ENCODE measurements around the gene CPOX. TPM values are rescaled to one million over a fixed set of nuclear protein-coding genes. Genes with fewer than 3 reads are reported as not detected.
"Not testable (repeated sequence)": the region's sequence is repeated elsewhere in the genome, so short reads cannot be mapped to it uniquely, and the experiment has no call there.

CPOX gene
- total RNA-seq, 1 donor from 2014 or later: 12.1 TPM

DNA sequence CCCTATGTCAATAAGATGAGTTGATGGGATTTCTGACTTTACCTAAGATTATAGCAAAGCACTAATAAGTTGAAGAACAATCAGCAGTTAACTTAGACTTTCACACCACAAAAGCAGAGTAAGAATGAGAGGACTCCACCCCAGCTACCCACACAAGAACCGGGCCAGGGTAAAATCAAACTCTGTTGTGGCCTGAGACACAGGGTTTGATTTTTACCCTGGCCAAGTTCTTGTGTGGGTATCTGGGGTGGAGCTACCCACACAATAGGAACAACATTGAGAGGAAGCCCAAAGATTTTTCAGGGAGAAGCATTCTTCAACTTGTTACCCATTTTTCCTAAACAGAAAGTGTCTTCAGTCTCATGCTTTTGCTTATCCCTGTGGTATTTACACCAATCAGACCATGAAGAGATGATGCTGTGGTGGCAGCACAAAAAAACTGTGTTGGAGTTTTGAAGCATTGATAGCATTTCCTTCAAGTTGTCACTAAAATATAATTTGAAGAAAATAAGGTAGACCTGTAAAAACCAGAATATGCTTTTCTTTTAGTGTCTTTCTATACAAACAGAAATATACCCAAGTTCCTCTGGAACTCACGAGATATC, 25.6 kb downstream of the CPOX start:
- DNase-seq (no peak), ATAC-seq (no peak)
- intact Hi-C loops (cut with micrococcal nuclease): no loop called here

DNA sequence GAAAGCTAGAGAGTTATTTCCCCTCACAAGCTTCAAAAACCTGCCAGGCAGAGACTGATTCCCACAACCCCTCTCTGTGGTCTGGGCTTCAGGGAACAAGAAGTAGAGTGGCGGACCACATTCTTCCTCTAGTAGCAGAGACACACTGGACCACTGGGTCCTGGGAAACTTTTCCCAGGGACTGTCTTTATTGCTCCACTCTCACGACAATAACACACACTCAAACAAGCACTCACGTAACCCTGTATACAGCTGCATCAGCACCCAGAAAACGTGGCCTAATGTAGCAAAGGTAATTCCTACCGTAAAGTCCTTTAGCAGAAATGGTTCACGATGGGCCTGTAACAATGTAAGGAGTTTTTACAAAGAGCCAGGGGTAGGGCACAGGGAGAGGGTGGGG, 27.6 kb downstream of the CPOX start:
- no peak for ATAC-seq
- intact Hi-C loops (cut with micrococcal nuclease): no loop called here
- DNase-seq: no peak

DNA sequence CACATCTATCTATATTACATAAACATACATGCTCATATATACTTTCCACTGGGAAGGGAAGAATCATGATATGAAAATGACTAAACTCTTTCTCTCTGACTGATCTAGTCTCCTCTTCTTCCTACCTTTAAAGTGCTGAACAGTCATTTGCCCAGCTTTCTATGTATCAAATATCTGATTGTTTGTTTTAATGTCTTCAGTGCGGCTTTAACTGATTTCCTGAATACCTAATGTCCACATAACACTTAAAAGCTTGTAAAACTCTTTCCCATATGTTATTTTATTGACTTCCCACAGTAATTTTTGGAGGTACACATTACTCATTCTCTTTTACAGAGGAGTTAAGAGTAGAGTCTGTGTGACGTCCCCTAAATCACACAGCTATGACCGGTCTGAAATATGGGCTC, 28.2 kb downstream of the CPOX start:
- no peak for DNase-seq
- ATAC-seq: no peak
- intact Hi-C loops (cut with micrococcal nuclease): no loop called here

DNA sequence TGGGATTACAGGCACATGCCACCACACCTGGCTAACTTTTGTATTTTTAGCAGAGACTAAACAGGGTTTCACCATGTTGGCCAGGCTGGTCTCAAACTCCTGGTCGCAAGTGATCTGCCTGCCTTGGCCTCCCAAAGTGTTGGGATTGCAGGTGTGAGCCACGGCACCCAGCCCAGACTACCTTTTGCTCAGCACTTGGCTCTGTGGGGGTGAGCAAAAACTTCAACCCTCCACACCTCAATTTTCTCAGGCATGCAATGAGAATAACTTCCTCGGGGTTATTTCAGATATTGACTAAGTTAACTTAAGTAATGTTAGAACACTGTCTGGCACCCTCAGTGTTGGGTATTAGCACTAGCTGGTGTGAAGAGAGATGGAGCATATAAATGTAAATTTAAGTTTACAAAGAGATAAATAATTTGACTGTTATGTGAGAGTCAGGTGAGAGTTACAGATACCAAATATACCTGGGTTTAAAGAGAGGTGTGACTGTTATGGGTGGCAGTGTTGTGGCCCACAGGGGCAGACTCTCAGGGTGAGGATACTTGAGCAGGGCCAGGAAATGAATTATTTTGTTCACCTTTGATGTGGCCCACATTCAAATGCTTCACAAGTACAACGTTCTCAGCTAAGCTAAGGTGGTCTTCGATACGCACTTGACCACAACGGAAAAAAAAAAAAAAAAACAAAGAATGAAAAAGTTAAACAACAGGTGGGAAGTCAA, 29.0 kb downstream of the CPOX start:
- ATAC-seq (no peak), DNase-seq (no peak)
- intact Hi-C loops (cut with micrococcal nuclease): no loop called here

DNA sequence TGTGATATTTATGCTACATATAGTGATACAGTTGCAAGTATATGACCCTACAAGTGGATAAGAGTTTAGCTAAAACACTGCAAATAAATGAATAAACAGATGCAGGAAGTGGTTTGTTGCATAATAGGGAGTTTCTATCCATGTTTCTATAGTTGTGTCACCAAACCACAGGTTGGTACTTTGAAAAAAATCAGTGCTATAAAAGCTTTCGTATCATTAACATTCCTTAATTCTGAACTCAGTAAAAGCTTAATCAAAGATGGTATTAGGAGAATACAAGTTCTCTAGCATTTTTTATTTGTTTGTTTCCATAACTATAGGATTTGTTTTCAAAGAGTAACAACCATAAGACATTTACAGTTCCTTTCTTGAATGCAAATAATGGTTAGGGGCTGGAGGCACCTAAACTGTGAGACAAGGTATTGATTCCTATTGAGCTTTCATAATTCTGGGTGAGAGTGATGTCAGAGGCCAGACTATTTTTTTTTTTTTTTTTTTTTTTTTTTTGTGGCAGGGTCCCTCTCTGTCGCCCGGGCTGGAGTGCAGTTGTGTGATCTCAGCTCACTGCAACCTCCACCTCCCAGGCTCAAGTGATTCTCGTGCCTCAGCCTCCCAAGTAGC, 29.6 kb downstream of the CPOX start:
- intact Hi-C loops (cut with micrococcal nuclease): no loop called here
- no peak for ATAC-seq
- no peak for DNase-seq

DNA sequence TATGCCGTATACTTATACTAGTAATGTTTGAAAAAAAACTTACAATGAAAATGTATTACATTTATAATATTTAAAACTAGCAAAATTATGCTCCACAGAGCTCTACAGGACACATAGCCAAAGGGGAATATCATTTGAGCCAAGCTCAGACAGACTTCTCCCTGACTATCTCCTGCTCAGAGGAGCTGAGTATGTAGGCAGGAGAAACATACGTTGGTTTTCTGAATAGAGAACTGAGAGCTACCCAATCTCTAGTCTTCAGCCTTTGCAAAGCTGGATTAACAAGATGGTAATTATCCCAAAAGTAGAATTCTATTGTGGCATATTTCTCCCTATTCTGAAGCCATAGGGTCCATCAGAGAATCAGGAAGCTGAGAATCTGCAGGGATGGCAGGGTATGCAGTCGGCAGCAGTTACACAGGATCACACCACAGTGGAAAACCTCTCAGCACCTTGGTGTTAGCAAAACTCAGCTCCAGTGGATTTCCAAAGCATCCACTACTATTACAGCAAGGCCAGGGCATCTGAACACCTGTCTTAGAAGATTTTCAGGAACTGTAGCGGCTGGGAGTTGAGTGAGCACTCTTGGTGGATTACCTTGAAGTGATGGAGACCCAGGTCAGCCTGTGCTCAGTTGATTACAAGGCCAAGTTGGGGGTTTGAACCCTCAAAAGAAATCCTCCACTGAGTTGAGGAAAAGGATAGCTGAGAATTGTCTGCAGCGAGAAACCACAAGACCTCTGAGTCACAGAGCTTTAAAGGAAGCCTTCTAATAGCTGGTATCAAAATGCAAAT, 31.5 kb downstream of the CPOX start:
- intact Hi-C loops (cut with micrococcal nuclease): no loop called here
- DNase-seq: no peak
- no peak for ATAC-seq

DNA sequence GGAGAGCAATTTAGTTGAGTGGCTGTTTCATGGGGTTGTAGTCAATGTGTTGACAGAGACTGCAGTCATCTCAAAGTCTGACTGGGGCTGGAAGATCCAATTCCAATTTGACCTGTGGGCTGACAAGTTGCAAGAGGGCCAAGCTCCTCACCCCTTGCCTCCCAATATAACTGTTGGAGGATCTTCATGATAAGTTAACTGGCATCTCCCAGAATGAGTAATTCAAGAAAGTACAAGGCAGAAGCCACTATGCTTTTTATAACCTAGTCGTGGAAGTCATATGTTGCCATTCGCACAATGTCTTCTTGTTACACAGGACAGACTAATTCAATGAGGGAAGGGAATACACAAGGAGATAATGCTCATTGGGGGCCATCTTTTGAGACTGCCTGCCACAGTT, 32.5 kb downstream of the CPOX start:
- DNase-seq: no peak
- intact Hi-C loops (cut with micrococcal nuclease): no loop called here
- ATAC-seq: no peak

DNA sequence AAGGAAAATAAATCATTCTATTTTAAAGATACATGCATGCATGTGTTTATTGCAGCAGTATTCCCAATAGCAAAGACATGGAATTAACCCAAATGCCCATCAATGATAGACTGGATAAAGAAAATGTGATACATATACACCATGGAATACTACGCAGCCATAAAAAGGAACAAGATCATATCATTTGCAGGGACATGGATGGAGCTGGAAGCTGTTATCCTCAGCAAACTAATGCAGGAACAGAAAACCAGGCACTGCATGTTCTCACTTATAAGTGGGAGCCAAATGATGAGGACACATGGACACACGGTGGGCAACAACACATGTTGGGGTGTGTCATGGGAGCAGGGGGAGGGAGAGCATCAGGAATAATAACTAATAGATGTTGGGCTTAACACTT, 33.6 kb downstream of the CPOX start:
- intact Hi-C loops (cut with micrococcal nuclease); DNase-seq; ATAC-seq: not testable (repeated sequence)

DNA sequence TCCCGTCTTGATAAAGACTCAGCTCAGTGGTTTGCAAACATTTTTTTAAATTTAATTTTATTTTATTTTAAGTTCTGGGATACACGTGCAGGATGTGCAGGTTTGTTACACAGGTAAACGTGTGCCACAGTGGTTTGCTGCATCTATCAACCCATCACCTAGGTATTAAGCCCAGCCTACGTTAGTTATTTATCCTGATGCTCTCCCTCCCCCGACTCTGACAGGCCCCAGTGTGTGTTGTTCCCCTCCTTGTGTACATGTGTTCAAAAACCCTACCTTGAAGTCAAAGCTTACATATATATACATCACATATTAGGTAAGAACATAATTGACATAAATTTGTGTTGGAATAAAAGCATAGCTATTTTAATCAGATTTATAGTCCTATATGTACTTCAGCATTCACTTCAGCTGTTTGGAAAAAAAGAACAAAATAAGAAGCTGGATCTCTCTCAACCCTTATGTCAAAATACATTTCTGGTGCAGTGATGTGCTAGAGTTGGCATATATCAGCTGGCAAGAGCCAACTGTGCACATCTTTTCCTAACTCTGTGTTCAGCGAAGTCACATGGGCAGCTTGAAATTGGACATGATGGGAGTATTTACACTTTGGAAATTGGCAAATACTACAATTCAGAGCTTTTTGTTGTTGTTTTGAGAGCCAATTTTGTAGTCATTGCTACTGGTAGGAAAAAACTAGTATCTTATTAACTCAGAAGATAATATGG, 35.1 kb downstream of the CPOX start:
- intact Hi-C loops (cut with micrococcal nuclease): no loop called here
- DNase-seq (no peak), ATAC-seq (no peak)

DNA sequence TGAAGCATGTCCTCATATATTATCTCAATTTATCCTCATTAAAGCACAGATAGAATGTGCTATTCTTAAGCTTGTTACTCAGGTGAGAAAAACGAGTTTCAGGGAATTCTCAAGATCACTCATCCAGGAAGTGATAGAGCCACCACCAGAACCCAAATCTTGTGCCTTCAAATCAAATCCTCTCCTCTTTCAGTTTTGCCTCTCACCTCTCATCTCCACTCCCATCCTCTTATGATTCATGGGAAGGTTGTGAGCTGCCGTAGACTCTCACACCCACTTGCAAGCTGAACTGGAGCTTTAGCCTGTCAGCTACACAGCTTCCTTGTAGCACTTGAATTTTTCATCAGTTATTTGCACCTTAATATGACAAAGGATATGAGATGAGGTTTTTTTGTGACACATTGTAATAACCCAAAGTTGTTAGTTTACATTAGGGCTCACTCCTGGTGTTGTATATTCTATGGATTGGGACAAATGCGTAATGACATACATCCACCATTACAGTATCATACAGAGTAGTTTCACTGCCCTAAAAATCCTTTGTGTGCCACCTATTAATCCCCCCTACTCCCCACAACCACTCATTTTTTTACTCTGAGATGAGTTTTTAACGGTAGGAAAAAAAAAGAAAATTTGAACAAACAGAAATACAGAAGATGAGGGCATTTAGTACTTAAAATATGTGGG, 35.9 kb downstream of the CPOX start:
- no peak for ATAC-seq
- intact Hi-C loops (cut with micrococcal nuclease): no loop called here
- DNase-seq: no peak

DNA sequence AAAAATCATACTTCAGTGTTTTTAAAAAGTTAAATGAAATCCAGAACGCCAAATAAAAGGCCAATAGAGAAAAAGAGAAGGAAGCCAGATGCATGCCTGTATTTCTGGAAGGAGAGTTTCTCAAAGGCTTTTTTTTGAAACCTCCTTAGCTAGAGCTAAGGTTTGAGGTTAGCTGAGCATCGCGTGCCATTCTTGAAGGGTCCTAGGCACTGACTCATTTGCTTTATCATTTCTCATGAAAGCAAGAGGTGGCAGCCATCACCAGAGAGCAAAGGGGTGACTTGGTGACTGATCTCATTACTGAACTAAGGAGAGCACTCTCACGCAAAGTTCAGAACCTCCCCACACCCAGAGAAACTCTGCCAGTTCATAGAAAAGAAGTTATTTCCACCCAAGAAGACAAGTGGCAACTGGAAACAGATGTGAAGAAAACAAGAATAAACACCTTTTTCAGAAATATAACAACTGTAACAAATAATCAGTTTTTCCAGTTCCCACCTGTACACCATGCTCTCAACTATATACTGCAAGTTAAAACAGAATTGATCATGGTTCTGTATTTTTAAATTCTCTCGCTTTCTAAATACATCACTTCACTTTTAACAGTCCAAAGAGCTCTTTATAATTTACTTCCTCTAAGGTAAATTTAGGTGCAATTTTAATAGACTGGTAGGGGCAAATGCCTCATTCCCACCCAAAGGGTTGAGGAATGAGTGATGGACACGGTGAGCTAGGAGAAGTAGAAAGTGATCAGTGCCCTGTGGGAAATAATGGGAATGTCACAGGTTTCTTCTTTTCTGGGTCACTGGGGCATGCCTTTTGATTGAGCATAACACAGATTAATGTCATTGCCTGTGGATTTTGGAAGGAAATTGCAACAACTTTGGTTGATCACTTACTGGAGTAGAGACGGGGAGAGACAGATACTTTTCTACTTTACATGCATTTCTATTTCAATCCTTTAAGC, 37.0 kb downstream of the CPOX start:
- ATAC-seq: no peak
- intact Hi-C loops (cut with micrococcal nuclease): no loop called here
- no peak for DNase-seq

DNA sequence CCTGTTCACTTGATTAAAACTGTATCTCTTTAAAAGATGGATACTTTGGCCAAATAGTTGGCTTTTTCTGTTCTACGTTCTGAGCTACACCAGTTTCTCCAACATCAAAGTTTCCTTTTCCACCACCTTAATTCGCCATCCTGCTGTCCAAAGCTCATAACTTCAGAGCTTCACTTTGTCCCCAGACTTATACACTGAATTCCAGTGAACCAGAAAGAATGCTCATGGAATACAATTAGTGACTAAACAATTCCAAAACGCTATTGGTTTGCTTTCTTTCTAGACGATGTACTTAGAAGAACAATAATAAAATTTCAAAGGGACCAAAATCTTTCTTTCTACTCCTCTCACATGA, 38.4 kb downstream of the CPOX start:
- DNase-seq: no peak
- no peak for ATAC-seq
- intact Hi-C loops (cut with micrococcal nuclease): no loop called here

DNA sequence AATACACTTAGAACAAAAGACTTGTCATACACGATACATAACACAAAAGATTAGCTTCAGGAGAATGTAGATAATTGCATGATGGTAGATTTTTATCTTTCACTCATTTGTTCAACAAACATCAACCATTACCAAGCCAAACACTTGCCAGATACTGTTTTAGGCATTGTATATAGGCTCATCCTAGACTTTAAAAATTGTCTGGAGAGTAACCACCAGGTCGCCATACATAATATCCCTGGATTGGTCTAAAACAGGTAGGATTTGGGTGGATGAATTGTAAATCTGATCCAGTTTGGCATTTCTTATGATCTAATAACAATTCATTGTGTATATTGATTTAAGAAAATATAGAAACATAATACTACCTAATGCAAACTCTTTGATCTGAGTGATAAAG, 38.8 kb downstream of the CPOX start:
- ATAC-seq: no peak
- intact Hi-C loops (cut with micrococcal nuclease): no loop called here
- no peak for DNase-seq

DNA sequence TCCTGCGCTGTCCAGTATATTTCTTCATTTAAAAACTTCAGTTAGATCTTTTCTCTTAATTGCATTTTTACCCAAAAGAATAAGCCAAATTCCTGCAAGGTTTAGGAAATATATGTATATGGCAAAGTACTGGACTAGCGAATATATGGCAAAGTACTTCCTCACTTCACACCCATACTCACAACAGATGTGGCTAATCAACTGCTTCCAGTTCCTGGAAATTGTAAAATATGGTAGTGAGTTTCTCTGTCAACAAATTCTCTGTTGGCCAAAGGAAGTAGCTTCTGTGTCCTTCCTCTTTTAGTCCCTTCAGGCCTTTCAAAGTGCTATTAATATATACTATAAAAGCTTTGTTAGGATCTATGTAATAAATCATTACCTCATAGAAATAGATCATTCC, 39.7 kb downstream of the CPOX start:
- DNase-seq (no peak), ATAC-seq (peak; percentile 24)
- intact Hi-C loops (cut with micrococcal nuclease): no loop called here

DNA sequence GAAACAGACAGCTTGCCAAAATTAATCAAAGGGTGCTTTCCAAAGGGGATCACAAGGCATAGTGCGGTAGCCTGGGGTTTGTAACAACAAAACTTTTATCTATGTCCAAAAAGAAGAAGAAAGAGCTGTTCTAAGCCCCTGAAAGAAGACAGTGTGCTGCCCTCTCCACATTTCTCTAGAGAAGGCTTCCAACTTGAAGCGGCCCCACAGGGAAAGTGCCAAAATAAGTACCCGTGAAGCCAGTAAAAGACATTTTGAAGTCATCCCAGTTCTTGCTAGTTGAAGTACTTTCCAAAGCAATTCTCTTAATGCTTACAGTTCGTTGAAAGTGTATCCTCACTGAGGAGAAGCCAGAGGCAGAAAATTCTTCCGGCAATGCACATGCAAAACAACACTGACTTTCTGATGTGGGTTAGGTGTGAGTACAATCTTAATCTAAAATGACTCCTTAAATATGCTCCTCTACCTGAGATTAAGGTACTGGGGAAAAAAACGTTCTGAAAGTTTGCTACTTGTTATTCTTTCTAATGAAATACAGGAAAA, 40.3 kb downstream of the CPOX start:
- ATAC-seq: no peak
- DNase-seq: no peak
- intact Hi-C loops (cut with micrococcal nuclease): no loop called here

DNA sequence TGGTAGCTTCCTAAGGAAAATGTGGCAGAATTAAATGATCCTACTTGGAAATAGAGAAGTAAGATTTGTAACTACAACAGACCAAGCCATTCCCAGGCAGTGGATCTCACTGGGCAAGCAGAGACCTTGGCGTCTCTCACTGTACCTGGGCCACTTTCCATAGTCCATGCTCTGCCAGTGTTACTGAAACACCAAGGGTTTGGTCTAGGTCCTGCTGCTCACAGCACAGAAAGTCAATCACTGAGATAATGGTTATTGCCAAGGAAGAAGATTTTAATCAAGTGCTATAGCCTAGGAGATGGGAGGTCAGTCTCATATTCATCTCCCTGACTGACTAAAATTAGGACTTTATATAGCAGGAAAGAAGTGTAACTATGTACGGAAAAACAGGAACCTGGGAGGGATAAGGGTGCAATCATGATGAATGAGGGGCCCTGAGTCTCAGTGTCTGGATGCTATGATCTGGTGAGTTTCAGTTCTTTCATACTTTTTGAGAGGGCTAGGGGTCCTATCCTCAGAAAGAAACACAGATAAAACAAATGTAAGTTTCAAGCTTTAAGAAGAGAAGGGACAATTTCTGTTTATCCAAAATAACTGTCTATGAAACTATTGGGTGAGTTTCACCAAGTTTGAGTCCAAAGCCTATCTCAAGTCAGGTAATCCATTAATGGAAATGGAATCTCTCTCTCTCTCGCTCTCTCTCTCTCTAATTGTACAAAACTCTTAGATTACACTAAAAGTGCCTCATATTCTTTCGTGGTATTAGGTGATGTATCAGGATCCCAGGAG, 41.0 kb downstream of the CPOX start:
- no peak for ATAC-seq
- intact Hi-C loops (cut with micrococcal nuclease): no loop called here

DNA sequence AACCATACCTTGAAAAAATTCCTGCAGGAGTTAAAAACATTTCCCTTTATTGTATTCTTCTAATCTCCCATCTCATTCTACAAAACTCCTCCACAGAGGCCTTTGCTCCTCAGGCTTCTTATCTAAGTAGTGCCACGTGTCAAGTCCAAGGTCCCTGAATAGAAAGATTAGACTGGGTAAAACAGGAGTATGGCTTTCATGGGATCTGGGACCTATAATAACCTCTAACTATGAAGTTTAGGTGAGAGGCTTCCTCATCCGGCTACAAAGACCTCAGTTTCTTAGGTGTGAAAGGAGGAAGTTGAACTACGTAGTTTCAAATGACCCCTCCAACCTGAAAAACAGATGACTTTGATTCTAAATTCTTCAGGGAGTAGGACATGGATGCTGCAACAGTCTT, 41.7 kb downstream of the CPOX start:
- ATAC-seq (no peak), DNase-seq (no peak)
- intact Hi-C loops (cut with micrococcal nuclease): no loop called here

More for the DNA sequence above, 41.0 kb downstream of the CPOX start:
- no peak for DNase-seq
